22Rv1 (cell line): Measurements from ENCODE around the gene TAOK3.

Experiments
- ZFX ChIP-seq: fragments of 450-650 bp; IDR thresholded peaks from 2 replicates; pipeline ENCODE4 v1.6.1; 2017; ENCODE audit warnings: antibody characterized with exemption, borderline replicate concordance
- TF ChIP-seq, protein P1 (sequence below): fragments of 450-650 bp; IDR thresholded peaks from 2 replicates; pipeline ENCODE4 v1.5.1; 2017; ENCODE audit warnings: mild to moderate bottlenecking

DNA sequence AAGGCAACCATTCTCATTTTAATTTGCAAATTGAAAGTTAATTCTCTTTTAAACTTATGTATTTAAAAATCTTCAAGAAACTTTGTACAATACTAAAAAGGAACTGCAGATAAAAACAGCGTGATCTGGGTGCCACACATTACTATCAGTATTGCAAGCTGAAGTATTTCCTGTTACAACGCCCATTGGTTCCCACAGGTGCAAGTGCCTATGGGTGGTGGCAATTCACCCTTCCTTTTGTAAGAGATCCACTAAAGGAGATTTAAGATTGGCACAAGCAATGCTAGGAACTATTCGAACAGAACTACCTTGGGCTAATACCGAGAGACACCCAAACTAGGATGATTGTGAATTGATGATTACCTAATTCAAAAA is 13.2 kb downstream of the TAOK3 start:
- TF ChIP-seq, protein P1, sequence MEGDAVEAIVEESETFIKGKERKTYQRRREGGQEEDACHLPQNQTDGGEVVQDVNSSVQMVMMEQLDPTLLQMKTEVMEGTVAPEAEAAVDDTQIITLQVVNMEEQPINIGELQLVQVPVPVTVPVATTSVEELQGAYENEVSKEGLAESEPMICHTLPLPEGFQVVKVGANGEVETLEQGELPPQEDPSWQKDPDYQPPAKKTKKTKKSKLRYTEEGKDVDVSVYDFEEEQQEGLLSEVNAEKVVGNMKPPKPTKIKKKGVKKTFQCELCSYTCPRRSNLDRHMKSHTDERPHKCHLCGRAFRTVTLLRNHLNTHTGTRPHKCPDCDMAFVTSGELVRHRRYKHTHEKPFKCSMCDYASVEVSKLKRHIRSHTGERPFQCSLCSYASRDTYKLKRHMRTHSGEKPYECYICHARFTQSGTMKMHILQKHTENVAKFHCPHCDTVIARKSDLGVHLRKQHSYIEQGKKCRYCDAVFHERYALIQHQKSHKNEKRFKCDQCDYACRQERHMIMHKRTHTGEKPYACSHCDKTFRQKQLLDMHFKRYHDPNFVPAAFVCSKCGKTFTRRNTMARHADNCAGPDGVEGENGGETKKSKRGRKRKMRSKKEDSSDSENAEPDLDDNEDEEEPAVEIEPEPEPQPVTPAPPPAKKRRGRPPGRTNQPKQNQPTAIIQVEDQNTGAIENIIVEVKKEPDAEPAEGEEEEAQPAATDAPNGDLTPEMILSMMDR = no peak
- no peak for TF ChIP-seq ZFX
